B cell (primary cell): ENCODE data around the gene TBC1D23.

Experiments
- EZH2 ChIP-seq: IDR thresholded peaks from 2 replicates; pipeline ENCODE4 v1.6.1; 2012; ENCODE audit warnings: borderline replicate concordance, low read depth, mild to moderate bottlenecking, moderate library complexity, low read length; ENCODE audit not compliant: insufficient read depth, poor library complexity, severe bottlenecking
- TF ChIP-seq, protein P1 (sequence below): fragments of 200-600 bp; IDR thresholded peaks from one replicate; pipeline ENCODE4 v1.8.0; 2022; ENCODE audit warnings: antibody characterized with exemption, mild to moderate bottlenecking

DNA sequence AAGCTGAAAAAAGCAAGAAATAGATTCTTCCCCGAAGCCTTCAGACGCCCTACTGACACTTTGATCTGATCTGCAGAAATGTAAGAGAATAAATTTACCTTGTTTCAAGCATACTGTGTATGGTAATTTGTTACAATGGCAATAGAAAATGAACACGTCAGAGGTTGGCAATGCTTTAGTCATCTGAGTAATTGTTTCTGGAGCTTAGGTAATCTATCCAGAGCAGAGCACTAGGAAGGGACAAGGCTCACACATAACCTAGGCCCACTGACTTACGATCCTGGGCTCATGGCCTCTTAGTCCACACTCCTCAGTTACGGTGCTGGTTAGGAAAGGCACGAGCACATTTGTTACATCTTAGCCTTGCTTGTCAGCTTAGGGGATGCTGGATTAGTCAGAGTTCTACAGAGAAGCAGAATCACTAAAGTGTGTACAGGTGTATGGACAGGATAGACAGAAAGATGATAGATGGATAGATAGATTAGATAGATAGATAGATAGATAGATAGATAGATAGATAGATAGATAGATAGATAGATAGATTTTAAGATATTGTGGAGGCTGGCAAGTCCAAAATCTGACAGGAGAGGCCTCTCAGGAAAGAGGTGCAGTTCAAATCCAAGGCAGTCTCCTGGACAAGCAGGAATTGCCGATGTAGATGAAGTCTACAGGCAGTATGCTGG is 46.8 kb upstream of the TBC1D23 start:
- TF ChIP-seq EZH2, result no peak
- TF ChIP-seq, protein P1, sequence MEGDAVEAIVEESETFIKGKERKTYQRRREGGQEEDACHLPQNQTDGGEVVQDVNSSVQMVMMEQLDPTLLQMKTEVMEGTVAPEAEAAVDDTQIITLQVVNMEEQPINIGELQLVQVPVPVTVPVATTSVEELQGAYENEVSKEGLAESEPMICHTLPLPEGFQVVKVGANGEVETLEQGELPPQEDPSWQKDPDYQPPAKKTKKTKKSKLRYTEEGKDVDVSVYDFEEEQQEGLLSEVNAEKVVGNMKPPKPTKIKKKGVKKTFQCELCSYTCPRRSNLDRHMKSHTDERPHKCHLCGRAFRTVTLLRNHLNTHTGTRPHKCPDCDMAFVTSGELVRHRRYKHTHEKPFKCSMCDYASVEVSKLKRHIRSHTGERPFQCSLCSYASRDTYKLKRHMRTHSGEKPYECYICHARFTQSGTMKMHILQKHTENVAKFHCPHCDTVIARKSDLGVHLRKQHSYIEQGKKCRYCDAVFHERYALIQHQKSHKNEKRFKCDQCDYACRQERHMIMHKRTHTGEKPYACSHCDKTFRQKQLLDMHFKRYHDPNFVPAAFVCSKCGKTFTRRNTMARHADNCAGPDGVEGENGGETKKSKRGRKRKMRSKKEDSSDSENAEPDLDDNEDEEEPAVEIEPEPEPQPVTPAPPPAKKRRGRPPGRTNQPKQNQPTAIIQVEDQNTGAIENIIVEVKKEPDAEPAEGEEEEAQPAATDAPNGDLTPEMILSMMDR, result no peak
